BLaER1 (cell line): Measurements from ENCODE around the gene REV1.

Experiments used
- H3K27ac ChIP-seq: shearing (Covaris generic); formaldehyde crosslinking; 2 replicates; pipeline ENCODE4 v1.8.1; 2022
- H3K27me3 ChIP-seq: shearing (Covaris generic); formaldehyde crosslinking; 2 replicates; pipeline ENCODE4 v1.8.1; 2022
- H3K36me3 ChIP-seq: shearing (Covaris generic); formaldehyde crosslinking; 2 replicates; pipeline ENCODE4 v1.8.1; 2022
- H3K4me1 ChIP-seq: shearing (Covaris generic); formaldehyde crosslinking; 2 replicates; pipeline ENCODE4 v1.8.1; 2022
- H3K4me2 ChIP-seq: shearing (Covaris generic); formaldehyde crosslinking; 2 replicates; pipeline ENCODE4 v1.8.1; 2022
- H3K4me3 ChIP-seq: shearing (Covaris generic); formaldehyde crosslinking; 2 replicates; pipeline ENCODE4 v1.8.1; 2022
- H3K9ac ChIP-seq: shearing (Covaris generic); formaldehyde crosslinking; 2 replicates; pipeline ENCODE4 v1.8.1; 2022
- H3K9me3 ChIP-seq: shearing (Covaris generic); formaldehyde crosslinking; 2 replicates; pipeline ENCODE4 v1.8.1; 2022
- H4K20me1 ChIP-seq: shearing (Covaris generic); formaldehyde crosslinking; 2 replicates; pipeline ENCODE4 v1.8.1; 2022
- Cebpa-rat ChIP-seq: shearing (Covaris generic); IDR thresholded peaks from 2 replicates; pipeline ENCODE4 v1.8.1; 2022

The REV1 gene

GRCh38 chr2:99395589-99396130 is 94.2 kb downstream of the REV1 start:
- no peak for TF ChIP-seq Cebpa-rat
- peaks cover 100% of the 10 kb centered on the region for H3K36me3 ChIP-seq
- no peak overlapping the region for H3K4me2 ChIP-seq
- no peaks in the 10 kb centered on the region for H3K4me1 ChIP-seq
- H4K20me1 ChIP-seq: peaks cover 20% of the 10 kb centered on the region
- H3K9me3 ChIP-seq: no peaks in the 10 kb centered on the region
- no peak overlapping the region for H3K27ac ChIP-seq
- H3K9ac ChIP-seq: no peak overlapping the region
- no peak overlapping the region for H3K4me3 ChIP-seq
- no peaks in the 10 kb centered on the region for H3K27me3 ChIP-seq

- Histone ChIP-seq H3K4me3 (no peak overlapping the region), H3K27ac (no peak overlapping the region), H3K36me3 (peaks cover 82% of the 10 kb centered on the region), H3K4me2 (no peak overlapping the region), H3K9me3 (no peaks in the 10 kb centered on the region), H3K4me1 (no peaks in the 10 kb centered on the region), H3K27me3 (no peaks in the 10 kb centered on the region), H3K9ac (no peak overlapping the region), H4K20me1 (no peaks in the 10 kb centered on the region)
- no peak for TF ChIP-seq Cebpa-rat
Observed at GRCh38 chr2:99389946-99390345, 99.9 kb downstream of the REV1 start.

DNA sequence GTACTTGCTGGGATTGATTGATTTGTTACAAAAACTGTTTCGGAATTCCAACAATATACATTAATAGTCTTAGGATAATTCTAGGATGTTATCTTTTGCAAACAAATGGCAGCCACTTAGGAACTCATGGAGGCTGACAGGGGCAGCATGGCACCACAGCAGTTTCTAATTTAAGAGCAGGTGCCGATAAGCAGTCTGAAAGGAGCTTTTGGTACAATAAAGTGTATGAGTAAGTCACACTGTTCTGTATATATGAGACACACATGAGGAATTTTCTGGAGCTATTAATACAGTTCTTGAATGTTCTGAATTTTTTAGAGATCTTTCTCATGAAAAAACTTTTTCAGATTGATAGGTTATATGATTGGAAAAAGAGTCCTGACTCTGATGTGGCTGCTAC is 100.4 kb downstream of the REV1 start:
- Histone ChIP-seq H3K9ac (no peak overlapping the region), H3K27ac (no peak overlapping the region), H3K36me3 (peaks cover 82% of the 10 kb centered on the region), H3K4me1 (no peaks in the 10 kb centered on the region), H3K27me3 (no peaks in the 10 kb centered on the region), H3K4me3 (no peak overlapping the region), H3K9me3 (no peaks in the 10 kb centered on the region), H4K20me1 (no peaks in the 10 kb centered on the region), H3K4me2 (no peak overlapping the region)
- no peak for TF ChIP-seq Cebpa-rat

GRCh38 chr2:99388892-99389291 is 100.9 kb downstream of the REV1 start:
- Histone ChIP-seq H3K27me3 (no peaks in the 10 kb centered on the region), H3K27ac (no peak overlapping the region), H3K9ac (no peak overlapping the region), H4K20me1 (no peaks in the 10 kb centered on the region), H3K4me2 (no peak overlapping the region), H3K4me1 (no peaks in the 10 kb centered on the region), H3K4me3 (no peak overlapping the region), H3K9me3 (peaks cover 4% of the 10 kb centered on the region; the same call in 1 of the 2 replicates), H3K36me3 (peaks cover 82% of the 10 kb centered on the region)
- no peak for TF ChIP-seq Cebpa-rat

GRCh38 chr2:99386011-99386410 is 103.8 kb downstream of the REV1 start:
- no peaks in the 10 kb centered on the region for H3K27me3 ChIP-seq
- no peak for TF ChIP-seq Cebpa-rat
- no peak overlapping the region for H3K4me2 ChIP-seq
- H3K9me3 ChIP-seq: peaks cover 22% of the 10 kb centered on the region
- H3K36me3 ChIP-seq: peaks cover 82% of the 10 kb centered on the region
- H3K4me3 ChIP-seq: no peak overlapping the region
- no peaks in the 10 kb centered on the region for H3K4me1 ChIP-seq
- no peak overlapping the region for H3K27ac ChIP-seq
- no peaks in the 10 kb centered on the region for H4K20me1 ChIP-seq
- no peak overlapping the region for H3K9ac ChIP-seq

DNA sequence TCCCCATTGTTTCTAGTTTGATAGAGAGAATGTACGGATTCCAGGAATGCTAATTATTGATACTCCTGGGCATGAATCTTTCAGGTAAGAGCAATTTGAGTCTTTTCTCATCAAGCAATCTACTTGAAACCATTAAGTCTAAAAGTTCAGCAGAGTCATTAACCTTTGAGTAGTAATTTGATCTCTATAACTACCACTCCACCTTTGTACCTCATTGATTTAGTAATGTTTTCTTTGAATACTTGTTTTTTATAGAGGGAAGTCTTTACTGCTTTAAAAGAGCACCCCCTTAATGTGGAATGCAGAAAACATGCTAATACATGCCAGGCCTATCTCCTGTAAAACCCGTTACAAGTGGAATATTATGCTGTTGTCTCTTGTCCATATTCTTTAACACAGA is 107.7 kb downstream of the REV1 start:
- Histone ChIP-seq H3K36me3 (peaks cover 98% of the 10 kb centered on the region), H4K20me1 (no peaks in the 10 kb centered on the region), H3K9me3 (peaks cover 22% of the 10 kb centered on the region), H3K4me3 (no peak overlapping the region), H3K4me1 (no peaks in the 10 kb centered on the region), H3K27me3 (no peaks in the 10 kb centered on the region), H3K4me2 (no peak overlapping the region), H3K9ac (no peak overlapping the region), H3K27ac (no peak overlapping the region)
- TF ChIP-seq Cebpa-rat: no peak

- Histone ChIP-seq H3K9me3 (peaks cover 22% of the 10 kb centered on the region), H3K4me3 (no peak overlapping the region), H4K20me1 (no peaks in the 10 kb centered on the region), H3K4me1 (no peaks in the 10 kb centered on the region), H3K9ac (no peak overlapping the region), H3K27me3 (no peaks in the 10 kb centered on the region), H3K36me3 (peaks cover 97% of the 10 kb centered on the region), H3K27ac (no peak overlapping the region), H3K4me2 (no peak overlapping the region)
- no peak for TF ChIP-seq Cebpa-rat
Observed at GRCh38 chr2:99380376-99381010, 109.3 kb downstream of the REV1 start.

DNA sequence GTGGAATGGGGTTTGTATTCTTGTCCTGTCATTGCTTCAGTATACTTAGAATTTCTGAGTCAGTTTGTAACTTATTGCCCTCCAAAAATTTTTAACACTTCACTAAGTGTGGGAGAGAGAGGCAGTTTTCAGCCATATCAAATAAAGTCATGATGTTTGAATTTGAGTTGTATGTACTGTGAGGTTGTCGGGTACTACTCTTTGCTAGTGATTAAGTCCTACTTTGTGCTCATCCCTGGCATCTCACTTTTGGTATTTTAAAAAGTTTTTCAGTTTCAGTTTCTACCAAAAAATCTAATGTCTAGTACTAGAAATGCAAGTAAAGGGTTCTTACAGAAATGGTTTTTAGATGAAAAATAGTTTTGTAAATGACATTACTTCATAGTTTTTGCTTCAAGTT is 111.9 kb downstream of the REV1 start:
- H3K27me3 ChIP-seq: no peaks in the 10 kb centered on the region
- no peaks in the 10 kb centered on the region for H3K4me1 ChIP-seq
- H3K27ac ChIP-seq: no peak overlapping the region
- peaks cover 24% of the 10 kb centered on the region for H3K9me3 ChIP-seq
- TF ChIP-seq Cebpa-rat: no peak
- H4K20me1 ChIP-seq: no peaks in the 10 kb centered on the region
- H3K9ac ChIP-seq: no peak overlapping the region
- no peak overlapping the region for H3K4me3 ChIP-seq
- no peak overlapping the region for H3K4me2 ChIP-seq
- peaks cover 97% of the 10 kb centered on the region for H3K36me3 ChIP-seq

DNA sequence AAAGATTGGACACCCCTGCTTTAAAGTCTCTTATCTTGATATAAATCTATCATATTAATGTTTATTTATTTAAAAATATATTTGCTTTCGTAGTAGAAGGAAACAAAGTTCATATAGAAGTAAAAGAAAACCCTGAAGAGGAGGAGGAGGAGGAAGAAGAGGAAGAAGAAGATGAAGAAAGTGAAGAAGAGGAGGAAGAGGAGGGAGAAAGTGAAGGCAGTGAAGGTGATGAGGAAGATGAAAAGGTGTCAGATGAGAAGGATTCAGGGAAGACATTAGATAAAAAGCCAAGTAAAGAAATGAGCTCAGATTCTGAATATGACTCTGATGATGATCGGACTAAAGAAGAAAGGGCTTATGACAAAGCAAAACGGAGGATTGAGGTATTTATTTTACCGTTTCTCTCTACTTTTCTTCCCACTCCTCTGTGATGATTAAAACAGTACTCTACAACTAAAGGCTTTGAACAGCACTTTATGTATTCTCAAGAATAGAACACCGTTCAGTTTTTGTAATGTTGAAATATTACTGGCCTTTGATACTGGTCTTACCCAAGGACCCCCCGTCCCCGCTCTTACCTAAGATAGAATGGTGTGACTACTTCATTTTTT is 113.5 kb downstream of the REV1 start:
- no peak overlapping the region for H3K9ac ChIP-seq
- H3K4me2 ChIP-seq: no peak overlapping the region
- H3K36me3 ChIP-seq: peaks cover 97% of the 10 kb centered on the region
- no peaks in the 10 kb centered on the region for H4K20me1 ChIP-seq
- no peak overlapping the region for H3K27ac ChIP-seq
- H3K4me3 ChIP-seq: no peak overlapping the region
- H3K9me3 ChIP-seq: peaks cover 15% of the 10 kb centered on the region
- H3K27me3 ChIP-seq: no peaks in the 10 kb centered on the region
- no peak for TF ChIP-seq Cebpa-rat
- no peaks in the 10 kb centered on the region for H3K4me1 ChIP-seq

DNA sequence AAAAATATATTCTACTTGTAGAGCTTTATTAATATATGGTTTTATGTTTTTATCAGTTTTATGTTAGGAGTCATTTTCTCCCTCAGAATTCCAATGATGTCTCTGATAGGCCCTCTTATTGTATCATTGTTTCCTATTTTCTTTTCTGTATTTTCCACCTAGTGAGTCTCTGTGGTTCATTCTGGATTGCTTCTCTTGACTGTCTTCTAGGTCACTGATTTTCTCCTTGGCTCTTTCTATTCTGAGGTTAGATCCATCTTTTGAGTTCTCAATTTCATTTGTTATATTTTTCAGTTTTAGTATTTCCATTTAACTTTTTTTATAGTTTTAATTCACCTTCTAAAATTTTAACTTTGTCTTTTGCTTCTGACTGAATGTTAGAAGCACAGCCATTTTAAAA is 115.1 kb downstream of the REV1 start:
- H3K9me3 ChIP-seq: peaks cover 15% of the 10 kb centered on the region
- H3K4me1 ChIP-seq: no peaks in the 10 kb centered on the region
- H3K9ac ChIP-seq: no peak overlapping the region
- H3K27ac ChIP-seq: no peak overlapping the region
- no peak for TF ChIP-seq Cebpa-rat
- peaks cover 95% of the 10 kb centered on the region for H3K36me3 ChIP-seq
- H4K20me1 ChIP-seq: no peaks in the 10 kb centered on the region
- no peak overlapping the region for H3K4me3 ChIP-seq
- no peaks in the 10 kb centered on the region for H3K27me3 ChIP-seq
- no peak overlapping the region for H3K4me2 ChIP-seq
